Inflammatory macrophage treated with lipopolysaccharide for 4 hours (primary cell): ENCODE data around the gene PTPRR.

Source experiments
- DNase-seq: peaks from one replicate; pipeline ENCODE4 v3.0.0-alpha.2; 2020

The PTPRR gene

DNA sequence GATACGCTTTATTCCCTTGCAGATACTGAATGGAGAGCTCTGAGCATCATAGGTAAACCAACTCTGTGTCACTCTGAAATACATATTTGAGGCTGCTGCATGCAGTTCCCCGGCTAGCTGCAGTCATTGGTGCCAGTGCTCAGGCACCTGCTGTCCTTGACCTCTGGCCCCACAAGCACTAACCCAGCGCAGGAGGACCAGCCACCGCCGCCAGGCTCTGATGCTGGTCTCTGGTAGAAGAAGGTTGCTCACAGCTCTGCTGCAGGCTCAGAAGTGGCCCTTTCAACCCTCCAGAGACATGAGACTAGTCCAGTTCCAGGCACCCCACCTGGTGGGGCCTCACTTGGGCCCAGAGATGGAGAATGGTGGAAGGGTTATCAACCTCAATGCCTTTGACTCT, 248.8 kb downstream of the PTPRR start:
- no peak for DNase-seq

DNA sequence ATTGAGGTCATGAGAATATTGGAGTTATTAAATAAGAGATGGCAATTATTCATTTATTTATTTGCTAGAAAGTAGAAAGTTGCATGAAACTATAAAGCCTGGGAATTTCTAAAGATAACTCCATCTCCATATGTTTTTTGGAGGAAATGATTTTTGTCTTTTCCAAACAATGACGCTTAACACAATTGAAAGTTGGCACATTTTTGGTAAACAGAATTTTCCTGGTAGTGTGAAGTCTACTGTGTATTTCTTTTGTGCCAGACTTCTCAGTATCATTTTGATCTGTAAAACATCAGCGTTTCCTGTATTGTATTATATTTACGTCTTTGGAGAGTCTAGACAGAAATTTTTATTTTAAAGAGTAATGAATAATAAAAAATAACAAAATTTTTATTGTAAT, 249.6 kb downstream of the PTPRR start:
- DNase-seq: no peak

DNA sequence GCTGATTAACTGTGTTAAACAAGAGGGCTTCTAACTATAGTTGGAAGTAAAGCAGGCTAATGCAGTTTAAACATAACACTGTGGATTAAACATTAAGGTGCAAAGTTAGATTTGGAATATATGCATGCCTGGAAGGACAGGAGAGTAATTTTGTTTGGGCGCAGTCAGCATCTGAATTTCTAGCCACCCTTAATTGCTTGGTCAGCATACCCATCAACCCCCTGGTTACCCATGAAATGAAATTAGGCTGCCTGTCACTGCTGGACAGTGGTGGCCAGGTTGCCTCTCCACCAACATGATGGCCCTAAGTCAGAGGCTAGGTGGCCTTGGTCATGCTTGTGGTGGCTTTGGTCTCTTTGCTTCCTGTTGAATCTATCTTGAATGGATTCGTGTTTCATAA, 253.3 kb downstream of the PTPRR start:
- DNase-seq: no peak

DNA sequence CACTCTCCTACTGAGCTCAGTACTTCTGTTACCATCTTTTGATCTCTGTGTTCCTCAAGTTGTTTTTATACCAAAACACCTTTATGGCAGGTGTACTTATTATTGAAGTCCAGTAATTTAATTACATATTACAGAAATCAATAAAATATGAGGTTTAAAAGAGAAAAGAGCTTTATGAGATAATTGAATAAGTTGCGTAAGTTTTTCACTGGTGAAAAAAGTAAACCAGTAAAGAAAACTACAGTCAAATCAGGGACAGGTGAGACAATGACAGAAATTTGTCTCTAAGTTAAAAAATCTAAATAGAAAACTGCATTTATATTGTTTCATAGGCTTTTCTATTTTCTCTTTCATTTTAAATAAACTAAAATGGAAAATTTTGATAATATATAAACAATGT, 254.2 kb downstream of the PTPRR start:
- no peak for DNase-seq

- no peak for DNase-seq
Observed at GRCh38 chr12:70664465-70664881, 256.1 kb downstream of the PTPRR start.

- DNase-seq: no peak
Observed at GRCh38 chr12:70663838-70664237, 256.7 kb downstream of the PTPRR start.

DNA sequence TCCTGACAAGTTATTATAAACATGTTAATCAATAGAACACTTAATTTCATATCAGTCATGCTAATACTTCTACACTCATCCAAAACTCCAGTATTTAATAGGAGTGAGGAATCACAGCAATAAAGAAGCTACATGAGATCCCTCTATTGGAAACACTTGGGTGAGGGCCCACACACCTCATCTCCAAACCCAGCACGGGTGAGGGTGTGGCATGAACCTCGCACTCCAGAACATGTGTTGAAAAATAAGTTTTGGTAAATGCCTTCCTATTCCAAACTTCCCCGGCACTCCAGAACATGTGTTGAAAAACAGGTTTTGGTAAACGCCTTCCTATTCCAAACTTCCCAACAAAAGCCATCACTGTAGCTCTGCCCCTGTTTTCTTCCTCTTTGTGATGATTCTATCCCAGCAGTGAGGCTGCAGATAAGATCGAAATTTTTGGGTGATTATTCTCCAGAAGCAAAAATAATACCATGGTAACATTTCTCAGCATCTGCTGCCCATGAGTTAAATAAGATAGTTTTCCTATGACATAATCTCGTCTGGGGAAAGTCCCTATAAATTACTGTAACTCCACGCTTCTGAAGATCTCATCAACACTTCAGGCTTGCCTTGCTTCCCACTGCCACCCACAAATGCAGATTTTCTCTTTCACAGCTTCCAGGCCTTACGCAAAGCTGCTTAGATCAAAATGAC, 258.9 kb downstream of the PTPRR start:
- peak; percentile 41 for DNase-seq

GRCh38 chr12:70660620-70661219, 259.8 kb downstream of the PTPRR start:
- peak; percentile 18 for DNase-seq

DNA sequence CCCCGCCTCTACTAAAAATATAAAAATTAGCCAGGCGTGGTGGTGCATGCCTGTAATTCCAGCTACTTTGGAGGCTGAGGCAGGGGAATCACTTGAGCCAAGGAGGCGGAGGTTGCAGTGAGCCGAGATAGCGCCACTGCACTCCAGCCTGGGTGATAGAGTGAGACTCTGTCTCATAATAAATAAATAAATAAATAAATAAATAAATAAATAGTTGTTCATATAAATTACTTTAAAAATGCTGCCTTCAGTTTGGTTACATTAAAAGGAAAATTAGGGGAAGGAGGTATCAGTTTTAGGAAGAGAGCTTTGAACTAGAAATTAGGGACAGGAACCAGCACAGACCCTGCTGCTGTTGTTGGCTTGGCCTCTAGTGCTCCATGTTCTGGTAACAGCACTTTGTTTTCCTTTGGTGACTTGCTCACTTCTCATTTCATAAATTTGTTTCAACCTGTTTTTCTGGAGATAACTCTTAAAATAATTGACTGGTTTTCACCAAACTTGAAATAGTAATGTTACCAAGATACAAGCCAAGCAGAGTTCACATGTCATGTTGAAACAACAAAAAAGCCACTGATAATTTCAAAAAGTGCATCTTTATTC, 260.4 kb downstream of the PTPRR start:
- DNase-seq: no peak

DNA sequence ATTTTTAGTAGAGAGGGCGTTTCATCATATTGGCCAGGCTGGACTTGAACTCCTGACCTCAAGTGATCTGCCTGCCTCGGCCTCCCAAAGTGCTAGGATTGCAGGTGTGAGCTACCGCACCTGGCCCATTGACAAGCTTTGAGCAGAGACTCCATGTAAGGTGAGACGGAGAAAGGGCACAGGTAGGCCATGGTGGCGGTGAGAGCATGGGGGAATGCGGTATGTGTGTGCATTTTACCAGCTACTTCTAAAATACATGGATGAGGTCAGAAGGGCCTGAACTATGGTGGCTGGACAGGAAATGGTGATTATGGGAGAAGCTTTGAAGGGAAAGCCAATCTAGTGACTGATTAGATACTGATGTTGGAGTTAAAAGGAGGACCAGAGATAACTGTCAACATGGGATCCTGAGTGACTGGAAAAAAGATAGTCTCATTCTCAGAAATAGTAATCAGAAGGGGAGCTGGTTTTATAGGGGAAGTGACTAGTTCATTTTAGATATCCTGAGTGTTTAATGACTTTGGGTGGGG, 261.4 kb downstream of the PTPRR start:
- DNase-seq: no peak

- no peak for DNase-seq
Observed at GRCh38 chr12:70657616-70658286, 262.8 kb downstream of the PTPRR start.

DNA sequence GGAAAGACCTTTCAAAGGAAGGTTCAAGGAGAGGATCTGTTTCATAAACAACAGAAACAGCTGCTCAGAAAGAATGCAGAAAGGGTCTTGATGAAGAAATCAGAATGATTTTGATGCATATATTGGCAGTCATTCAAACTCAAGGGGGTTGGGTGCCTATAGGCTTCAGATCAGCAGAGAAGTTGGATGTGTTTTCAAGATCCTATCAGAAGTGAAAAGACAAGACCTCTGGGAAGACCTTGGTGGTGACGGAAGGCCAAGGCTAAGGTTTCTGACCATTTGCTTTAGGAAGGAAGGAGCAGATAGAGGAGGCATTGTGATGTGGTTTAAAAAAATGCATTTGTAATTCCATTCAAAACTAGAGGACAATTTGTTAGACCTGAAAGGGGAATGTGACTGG, 268.1 kb downstream of the PTPRR start:
- DNase-seq: no peak

DNA sequence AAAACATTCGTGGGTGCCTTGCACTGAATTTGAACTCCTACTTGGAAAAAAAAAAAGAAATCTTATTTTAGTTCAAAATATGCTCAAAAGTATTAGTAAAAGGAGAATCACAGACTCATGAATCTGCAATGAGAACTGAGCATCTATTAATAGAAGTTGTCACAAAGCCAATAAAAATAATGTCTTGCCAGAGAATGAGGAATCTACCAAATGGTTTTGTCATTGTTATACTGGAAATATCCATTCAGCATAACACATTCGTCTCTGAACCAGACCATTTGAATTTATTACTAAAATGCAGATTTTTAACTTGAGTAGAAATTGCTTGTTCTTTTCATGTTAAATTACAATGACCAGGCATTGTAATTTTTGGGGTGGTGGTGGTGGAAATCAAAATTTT, 271.7 kb downstream of the PTPRR start:
- DNase-seq: no peak

DNA sequence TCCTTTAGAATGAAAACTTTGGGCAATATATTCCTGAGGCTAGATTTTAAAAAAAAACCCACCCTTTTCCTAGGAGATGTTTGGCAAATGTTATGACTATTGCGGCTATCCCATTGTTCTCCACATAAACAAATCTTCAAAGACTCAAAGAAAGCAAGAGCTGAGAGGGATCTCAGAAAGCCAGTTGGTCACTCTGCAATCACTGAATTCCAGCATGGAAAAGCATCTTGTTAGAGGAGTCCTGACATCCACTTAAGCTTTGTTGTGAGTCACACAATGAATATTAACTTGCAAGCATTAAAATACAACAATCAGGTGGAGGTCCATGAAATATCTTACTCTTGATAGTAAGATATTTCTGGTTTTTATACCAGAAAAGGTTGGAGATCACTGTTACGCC, 272.3 kb downstream of the PTPRR start:
- no peak for DNase-seq

GRCh38 chr12:70646850-70647249, 273.7 kb downstream of the PTPRR start:
- DNase-seq: no peak

DNA sequence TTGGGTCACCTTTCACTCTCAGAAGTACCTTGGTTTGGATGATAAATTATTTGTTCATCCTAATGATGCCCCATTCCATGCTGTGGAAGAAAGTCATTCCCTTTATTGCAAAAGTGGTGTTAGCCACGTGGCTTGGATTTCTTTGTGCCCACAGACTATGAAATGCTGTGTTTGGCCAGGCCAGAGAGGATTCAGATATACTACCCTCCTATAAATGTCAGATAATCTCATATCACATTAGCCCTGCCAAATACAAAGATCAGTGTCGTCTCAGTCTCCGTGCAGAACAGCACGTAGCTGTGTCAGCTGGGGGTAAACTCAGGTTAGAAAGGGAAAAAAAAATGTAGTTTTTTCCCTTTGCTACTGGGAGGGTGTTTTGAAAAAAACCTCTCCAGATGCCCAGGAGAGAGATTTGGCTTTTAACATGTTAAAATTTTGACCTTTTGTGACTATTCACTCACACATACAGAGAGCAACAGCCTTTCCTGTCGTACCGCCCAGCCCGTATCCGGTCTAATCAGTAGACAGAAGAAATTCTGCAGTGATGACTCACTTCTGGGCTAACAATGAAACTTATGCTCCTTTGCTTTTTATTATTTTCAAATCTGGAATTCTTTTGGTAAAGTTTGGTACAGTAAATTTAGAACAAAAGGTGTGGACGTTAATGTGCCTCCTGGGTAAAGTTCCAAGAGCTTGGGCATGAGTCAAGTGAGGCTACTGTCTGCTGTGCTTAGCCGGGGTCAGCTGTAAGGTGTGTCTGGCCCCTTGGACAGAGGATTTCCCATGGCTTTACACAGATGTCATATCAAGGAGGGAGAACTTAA, 274.8 kb downstream of the PTPRR start:
- DNase-seq: peak; percentile 18

GRCh38 chr12:70644861-70645260, 275.7 kb downstream of the PTPRR start:
- no peak for DNase-seq

DNA sequence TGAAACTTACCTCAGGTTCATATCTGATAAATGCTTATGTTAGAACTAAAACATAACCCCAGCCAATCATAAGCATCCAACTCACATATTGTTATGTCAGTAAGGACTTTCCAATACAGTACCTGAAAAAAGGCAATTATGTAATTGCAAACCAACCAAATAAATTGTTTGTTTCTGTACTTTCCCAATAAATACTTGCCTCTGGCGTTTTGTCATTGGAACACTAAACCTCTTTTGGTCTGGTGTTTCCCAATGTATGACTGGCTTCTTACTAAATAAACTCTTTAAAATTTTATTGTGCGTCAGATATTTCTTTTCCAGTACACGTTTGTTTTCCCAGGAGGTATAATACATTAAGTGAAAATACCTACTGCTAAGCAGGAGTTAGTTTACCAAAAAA, 276.6 kb downstream of the PTPRR start:
- DNase-seq: no peak

DNA sequence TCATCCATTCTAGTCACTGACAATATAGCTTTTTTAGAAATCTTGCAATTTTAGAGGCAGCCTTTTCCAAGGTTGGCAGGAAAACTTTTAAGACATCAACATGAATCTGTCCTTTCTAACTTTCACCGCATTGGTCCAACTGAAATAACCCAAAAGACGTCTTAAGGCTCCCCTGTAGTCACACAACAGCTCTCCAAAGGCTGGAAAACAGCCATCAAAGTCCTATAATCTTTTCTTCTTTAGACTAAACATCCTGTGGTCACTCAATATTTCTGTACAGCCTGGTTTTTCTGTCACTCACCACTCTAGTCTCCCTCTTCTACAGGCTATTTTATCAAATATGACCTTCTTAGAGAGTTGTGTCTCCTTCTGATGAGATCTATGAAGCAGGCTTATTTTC, 278.8 kb downstream of the PTPRR start:
- no peak for DNase-seq

GRCh38 chr12:70640901-70641300, 279.6 kb downstream of the PTPRR start:
- DNase-seq: no peak

- DNase-seq: no peak
Observed at GRCh38 chr12:70639535-70639934, 281.0 kb downstream of the PTPRR start.

- DNase-seq: no peak
Observed at GRCh38 chr12:70638639-70639360, 281.7 kb downstream of the PTPRR start.
